Breast epithelium (tissue), 4 donors: ENCODE measurements around the gene KANSL2. TPM values are rescaled to one million over a fixed set of nuclear protein-coding genes. Genes with fewer than 3 reads are reported as not detected.
"Not testable (repeated sequence)": the region's sequence is repeated elsewhere in the genome, so short reads cannot be mapped to it uniquely, and the experiment has no call there.

Source experiments
- DNase-seq, 2 donors: peaks; one replicate each; pipeline ENCODE4 v3.0.0-alpha.2; 2019; ENCODE audit warnings: low spot score in 2 of 2
- H3K27ac ChIP-seq, 2 donors: fragments of 200-600 bp; sonication (generic) in 1 of 2; one replicate each; pipeline ENCODE4 v1.5.1; 2016 to 2019; ENCODE audit warnings: mild to moderate bottlenecking in 1 of 2
- H3K27me3 ChIP-seq, 2 donors: fragments of 200-600 bp; sonication (generic) in 1 of 2; one replicate each; pipeline versions ENCODE4 v1.5.1 to v1.6.0; 2017 to 2019; ENCODE audit warnings: control low read depth in 1 of 2, mild to moderate bottlenecking in 1 of 2
- H3K36me3 ChIP-seq: fragments of 200-600 bp; one replicate; pipeline ENCODE4 v1.5.1; 2019
- H3K4me1 ChIP-seq, 2 donors: fragments of 200-600 bp; sonication (generic); one replicate each; pipeline ENCODE4 v1.5.1; 2016 to 2019; ENCODE audit warnings: control low read depth in 1 of 2
- H3K4me3 ChIP-seq, 3 donors: fragments of 200-600 bp; sonication (generic); 1 replicate in 2 of 3; 2 replicates in 1 of 3; pipeline ENCODE4 v1.5.1; 2016 to 2019; ENCODE audit warnings: mild to moderate bottlenecking in 3 of 3, moderate library complexity in 2 of 3
- H3K9me3 ChIP-seq, 2 donors: fragments of 200-600 bp; sonication (generic) in 1 of 2; one replicate each; pipeline ENCODE4 v1.5.1; 2016 to 2019; ENCODE audit warnings: control low read depth in 1 of 2
- POLR2A ChIP-seq: fragments of 450-650 bp; IDR thresholded peaks from one replicate; pipeline ENCODE4 v1.6.1; 2016; ENCODE audit warnings: antibody characterized with exemption, mild to moderate bottlenecking, moderate library complexity
- POLR2AphosphoS5 ChIP-seq, 3 donors: sonication (generic); formaldehyde crosslinking; IDR thresholded peaks; one replicate each; pipeline ENCODE4 v1.6.1; 2017; ENCODE audit warnings: antibody characterized with exemption in 3 of 3
- intact Hi-C: fragments of 100-400 bp; cut with DNase I; formaldehyde crosslinking; loops from one replicate; pipeline ENCODE4 v1.15.1; 2023; ENCODE audit warnings: low total_unique reads
- total RNA-seq, 3 donors: library from RNA; depleted of rRNA; stranded (reverse); fragments of >200 nt; gene quantifications; one replicate each; pipeline ENCODE4 v1.1.0, GENCODE V29; 2016
- TF ChIP-seq, protein P1 (sequence below), 3 donors: fragments of 450-650 bp; IDR thresholded peaks; one replicate each; pipeline ENCODE4 v1.5.1; 2016 to 2017; ENCODE audit warnings: antibody characterized with exemption in 3 of 3, mild to moderate bottlenecking in 3 of 3, moderate library complexity in 3 of 3

The KANSL2 gene
- total RNA-seq, 3 donors from 2014 or later = 48.0 to 113 (median 76.4) TPM

DNA sequence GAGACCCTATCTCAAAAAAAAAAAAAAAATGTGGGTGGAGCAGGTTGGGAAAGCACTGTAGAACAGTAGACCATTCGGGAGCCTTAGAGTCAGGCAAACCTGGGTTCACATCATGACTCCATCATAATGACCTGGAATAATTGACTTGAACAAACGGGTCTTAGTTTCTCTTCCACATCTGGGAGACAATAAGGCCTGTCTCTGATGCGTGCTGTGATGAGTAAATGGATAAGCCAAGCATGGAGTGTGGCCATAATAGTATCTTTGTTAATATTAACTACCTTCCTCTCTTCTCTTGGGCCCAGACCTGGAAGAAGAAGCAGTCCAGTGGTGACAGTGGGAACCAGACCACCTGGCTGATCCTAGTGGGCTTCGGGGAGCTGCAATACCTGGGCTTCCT, 54.5 kb downstream of the KANSL2 start:
- H3K4me3 ChIP-seq = no peak overlapping the region
- no peak for DNase-seq
- intact Hi-C loops = no loop called here

DNA sequence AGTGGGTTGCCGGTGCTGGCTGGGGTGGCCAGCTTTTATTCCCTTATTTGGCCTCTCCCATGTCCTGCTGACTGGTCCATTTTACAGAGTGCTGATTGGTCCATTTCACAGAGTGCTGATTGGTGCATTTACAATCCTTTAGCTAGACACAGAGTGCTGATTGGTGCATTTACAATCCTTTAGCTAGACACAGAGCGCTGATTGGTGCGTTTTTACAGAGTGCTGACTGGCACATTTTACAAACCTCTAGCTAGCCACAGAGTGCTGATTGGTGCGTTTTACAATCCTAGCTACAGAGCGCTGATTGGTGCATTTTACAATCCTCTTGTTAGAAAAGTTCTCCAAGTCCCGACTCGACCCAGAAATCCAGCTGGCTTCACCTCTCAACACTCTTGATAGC, 59.0 kb downstream of the KANSL2 start:
- intact Hi-C loops, H3K4me1 ChIP-seq, H3K27ac ChIP-seq, H3K9me3 ChIP-seq, DNase-seq, H3K27me3 ChIP-seq, H3K4me3 ChIP-seq, H3K36me3 ChIP-seq: not testable (repeated sequence)

More for the DNA sequence above, 54.5 kb downstream of the KANSL2 start:
- Histone ChIP-seq H3K36me3 (no peaks in the 10 kb centered on the region), H3K27ac (no peak overlapping the region), H3K27me3 (no peaks in the 10 kb centered on the region), H3K4me1 (no peaks in the 10 kb centered on the region), H3K9me3 (no peaks in the 10 kb centered on the region)
- TF ChIP-seq POLR2A (no peak), POLR2AphosphoS5 (IDR thresholded peaks at IDR 0.05) (no peak)
- TF ChIP-seq, protein P1, sequence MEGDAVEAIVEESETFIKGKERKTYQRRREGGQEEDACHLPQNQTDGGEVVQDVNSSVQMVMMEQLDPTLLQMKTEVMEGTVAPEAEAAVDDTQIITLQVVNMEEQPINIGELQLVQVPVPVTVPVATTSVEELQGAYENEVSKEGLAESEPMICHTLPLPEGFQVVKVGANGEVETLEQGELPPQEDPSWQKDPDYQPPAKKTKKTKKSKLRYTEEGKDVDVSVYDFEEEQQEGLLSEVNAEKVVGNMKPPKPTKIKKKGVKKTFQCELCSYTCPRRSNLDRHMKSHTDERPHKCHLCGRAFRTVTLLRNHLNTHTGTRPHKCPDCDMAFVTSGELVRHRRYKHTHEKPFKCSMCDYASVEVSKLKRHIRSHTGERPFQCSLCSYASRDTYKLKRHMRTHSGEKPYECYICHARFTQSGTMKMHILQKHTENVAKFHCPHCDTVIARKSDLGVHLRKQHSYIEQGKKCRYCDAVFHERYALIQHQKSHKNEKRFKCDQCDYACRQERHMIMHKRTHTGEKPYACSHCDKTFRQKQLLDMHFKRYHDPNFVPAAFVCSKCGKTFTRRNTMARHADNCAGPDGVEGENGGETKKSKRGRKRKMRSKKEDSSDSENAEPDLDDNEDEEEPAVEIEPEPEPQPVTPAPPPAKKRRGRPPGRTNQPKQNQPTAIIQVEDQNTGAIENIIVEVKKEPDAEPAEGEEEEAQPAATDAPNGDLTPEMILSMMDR (IDR thresholded peaks at IDR 0.05) = no peak

DNA sequence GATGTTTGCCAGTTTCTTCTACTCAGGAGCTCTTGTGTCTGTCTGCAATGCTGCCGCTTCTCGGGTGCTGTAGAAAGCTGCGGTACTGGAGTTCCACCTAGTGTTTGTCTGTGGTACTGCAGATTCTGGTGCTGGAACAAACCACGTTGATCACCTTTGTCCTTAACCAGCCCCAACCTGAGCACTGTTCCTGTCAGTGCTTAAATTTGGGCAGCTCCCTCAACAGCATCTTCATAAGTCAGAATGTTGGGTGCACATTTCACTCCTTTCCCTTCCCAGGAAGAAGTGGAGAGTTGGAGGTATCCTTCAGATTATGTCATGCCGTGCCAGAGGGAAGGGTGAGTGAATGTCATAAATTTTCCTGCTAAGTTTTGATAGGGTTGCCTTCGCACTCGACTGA, 63.5 kb downstream of the KANSL2 start:
- TF ChIP-seq, protein P1 (IDR thresholded peaks at IDR 0.05) = peak; percentile 82 to 92 (median 87)
- TF ChIP-seq POLR2A (no peak), POLR2AphosphoS5 (IDR thresholded peaks at IDR 0.05) (peak in 1 of 3 donors; percentile 17)
- Histone ChIP-seq H3K9me3 (peaks cover 5 to 7% of the 10 kb centered on the region in 2 donors), H3K4me1 (no peaks in the 10 kb centered on the region), H3K4me3 (no peak overlapping the region), H3K27me3 (no peaks in the 10 kb centered on the region), H3K27ac (no peak overlapping the region), H3K36me3 (no peaks in the 10 kb centered on the region)
- peak; percentile 57 to 72 for DNase-seq
- intact Hi-C loops = no loop called here

DNA sequence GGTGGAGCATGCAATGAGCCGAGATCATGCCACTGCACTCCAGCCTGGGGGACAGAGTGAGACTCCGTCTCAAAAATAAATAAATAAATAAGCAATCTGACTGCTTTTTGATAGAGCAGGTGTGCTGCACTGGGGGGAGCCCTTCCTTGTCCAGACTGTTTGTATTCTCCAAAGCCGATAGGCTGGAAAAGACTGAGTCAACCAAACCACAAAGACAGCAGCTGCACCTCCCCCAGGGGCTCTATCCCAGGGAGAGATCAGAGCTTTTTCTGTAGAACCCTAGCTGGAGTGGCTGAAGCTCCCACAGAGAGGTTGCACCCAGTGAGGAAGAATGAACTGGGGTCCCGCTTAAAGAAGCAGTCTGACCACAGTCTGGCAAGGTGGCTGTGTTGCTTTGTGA, 66.4 kb downstream of the KANSL2 start:
- H3K9me3 ChIP-seq = peaks cover 9 to 18% of the 10 kb centered on the region in 2 donors
- DNase-seq = no peak
- no peak overlapping the region for H3K4me3 ChIP-seq
- no peaks in the 10 kb centered on the region for H3K27me3 ChIP-seq
- H3K4me1 ChIP-seq = no peaks in the 10 kb centered on the region
- TF ChIP-seq, protein P1 (IDR thresholded peaks at IDR 0.05) = no peak
- no peak for TF ChIP-seq POLR2A
- no peak for TF ChIP-seq POLR2AphosphoS5 (IDR thresholded peaks at IDR 0.05)
- H3K27ac ChIP-seq = no peak overlapping the region
- no peaks in the 10 kb centered on the region for H3K36me3 ChIP-seq
- intact Hi-C loops = no loop called here

DNA sequence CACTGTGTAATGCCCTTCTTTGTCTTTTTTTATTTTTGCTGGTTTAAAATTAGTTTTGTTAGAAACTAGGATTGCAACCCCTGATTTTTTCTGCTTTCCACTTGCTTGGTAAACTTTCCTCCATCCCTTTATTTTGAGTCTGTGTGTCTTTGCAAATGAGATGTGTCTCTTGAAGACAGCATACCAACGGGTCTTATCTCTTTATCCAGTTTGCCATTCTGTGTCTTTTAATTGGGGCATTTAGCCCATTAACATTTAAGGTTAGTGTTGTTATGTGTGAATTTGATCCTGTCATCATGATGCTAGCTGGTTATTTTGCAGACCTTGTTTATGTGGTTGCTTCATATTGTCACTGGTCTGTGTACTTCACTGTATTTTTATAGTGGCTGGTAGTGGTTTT, 68.7 kb downstream of the KANSL2 start:
- H3K9me3 ChIP-seq = peaks cover 9 to 24% of the 10 kb centered on the region in 2 donors
- no peak for DNase-seq
- no peak for TF ChIP-seq POLR2A
- no peaks in the 10 kb centered on the region for H3K36me3 ChIP-seq
- intact Hi-C loops = no loop called here
- H3K4me1 ChIP-seq = no peaks in the 10 kb centered on the region
- H3K27ac ChIP-seq = no peak overlapping the region
- no peaks in the 10 kb centered on the region for H3K27me3 ChIP-seq
- no peak overlapping the region for H3K4me3 ChIP-seq

Other genes starting within 250 kb of the KANSL2 start
- under 1 TPM in 1 of 3 donors, not detected in 2; 0.59 TPM for gene ANP32D, start 209.7 kb downstream of the KANSL2 start, total RNA-seq
- gene C12orf54, start 199.7 kb downstream of the KANSL2 start, total RNA-seq = under 1 TPM in 1 of 3 donors, not detected in 2; 0.64 TPM
- gene OR8S1, start 156.6 kb downstream of the KANSL2 start, total RNA-seq = not detected
- not detected for gene LALBA, start 112.2 kb downstream of the KANSL2 start, total RNA-seq
- gene CCNT1, start 34.5 kb upstream of the KANSL2 start, total RNA-seq = 10 to 100 TPM; 25.9 to 51.7 (median 26.7) TPM
- 10 to 100 TPM; 42.0 to 61.4 (median 46.7) TPM for gene ADCY6, start 106.9 kb upstream of the KANSL2 start, total RNA-seq
- gene CACNB3, start 136.3 kb upstream of the KANSL2 start, total RNA-seq = 10 to 100 TPM in 2 of 3 donors, 1 to 10 TPM in 1; 4.0 to 17.0 (median 10.8) TPM
- 10 to 100 TPM; 65.4 to 89.9 (median 76.0) TPM for gene DDX23, start 169.9 kb upstream of the KANSL2 start, total RNA-seq
- 1 to 10 TPM; 1.1 to 5.4 (median 3.3) TPM for gene RND1, start 183.6 kb upstream of the KANSL2 start, total RNA-seq
- 10 to 100 TPM in 2 of 3 donors, 1 to 10 TPM in 1; 3.7 to 15.7 (median 13.5) TPM for gene FKBP11, start 243.3 kb upstream of the KANSL2 start, total RNA-seq